ENCODE measurements around the gene MYMK.

DNA sequence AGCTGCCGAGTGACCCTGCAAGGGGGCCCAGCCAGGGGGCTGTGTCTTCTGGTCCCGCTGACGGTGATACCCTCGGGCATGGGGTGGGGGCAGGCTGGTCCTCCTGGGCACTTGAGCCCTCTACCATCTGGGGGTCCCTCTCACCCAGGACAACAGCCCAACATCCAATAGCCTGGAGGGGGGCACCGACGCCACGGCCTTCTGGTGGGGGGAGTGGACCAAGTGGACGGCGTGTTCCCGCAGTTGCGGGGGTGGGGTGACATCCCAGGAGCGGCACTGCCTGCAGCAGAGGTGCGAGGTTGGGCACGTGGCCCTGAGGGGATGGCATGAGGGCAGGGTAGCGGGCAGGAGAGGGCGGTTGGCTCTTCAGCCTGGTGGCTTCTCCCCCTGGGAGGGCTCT is 12.5 kb upstream of the MYMK start:
- TF ChIP-seq, protein P1, sequence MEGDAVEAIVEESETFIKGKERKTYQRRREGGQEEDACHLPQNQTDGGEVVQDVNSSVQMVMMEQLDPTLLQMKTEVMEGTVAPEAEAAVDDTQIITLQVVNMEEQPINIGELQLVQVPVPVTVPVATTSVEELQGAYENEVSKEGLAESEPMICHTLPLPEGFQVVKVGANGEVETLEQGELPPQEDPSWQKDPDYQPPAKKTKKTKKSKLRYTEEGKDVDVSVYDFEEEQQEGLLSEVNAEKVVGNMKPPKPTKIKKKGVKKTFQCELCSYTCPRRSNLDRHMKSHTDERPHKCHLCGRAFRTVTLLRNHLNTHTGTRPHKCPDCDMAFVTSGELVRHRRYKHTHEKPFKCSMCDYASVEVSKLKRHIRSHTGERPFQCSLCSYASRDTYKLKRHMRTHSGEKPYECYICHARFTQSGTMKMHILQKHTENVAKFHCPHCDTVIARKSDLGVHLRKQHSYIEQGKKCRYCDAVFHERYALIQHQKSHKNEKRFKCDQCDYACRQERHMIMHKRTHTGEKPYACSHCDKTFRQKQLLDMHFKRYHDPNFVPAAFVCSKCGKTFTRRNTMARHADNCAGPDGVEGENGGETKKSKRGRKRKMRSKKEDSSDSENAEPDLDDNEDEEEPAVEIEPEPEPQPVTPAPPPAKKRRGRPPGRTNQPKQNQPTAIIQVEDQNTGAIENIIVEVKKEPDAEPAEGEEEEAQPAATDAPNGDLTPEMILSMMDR (IDR thresholded peaks at IDR 0.05) = no peak
- TF ChIP-seq POLR2A (IDR thresholded peaks at IDR 0.05) = no peak

Measured in uterus (tissue), 2 donors.